Peyer's patch (tissue), 4 donors: ENCODE results near the gene TLCD3A. TPM values are rescaled to one million over a fixed set of nuclear protein-coding genes. Genes with fewer than 3 reads are reported as not detected.
A peak's percentile ranks its signal among the peaks of the same experiment; 100 is the strongest.
"Not testable (repeated sequence)": the region's sequence is repeated elsewhere in the genome, so short reads cannot be mapped to it uniquely, and the experiment has no call there.

Experiments
- DNase-seq, 3 donors: peaks; one replicate each; pipeline ENCODE4 v3.0.0-alpha.2; 2017 to 2019
- H3K27ac ChIP-seq, 4 donors: fragments of 200-600 bp; sonication (generic); one replicate each; pipeline ENCODE4 v1.5.1; 2016 to 2019
- H3K27me3 ChIP-seq, 2 donors: fragments of 200-600 bp; sonication (generic); one replicate each; pipeline ENCODE4 v1.5.1; 2019
- H3K36me3 ChIP-seq, 3 donors: fragments of 200-600 bp; sonication (generic); one replicate each; pipeline ENCODE4 v1.5.1; 2016 to 2019
- H3K4me1 ChIP-seq, 4 donors: fragments of 200-600 bp; sonication (generic); one replicate each; pipeline ENCODE4 v1.5.1; 2016 to 2019
- H3K4me3 ChIP-seq, 4 donors: fragments of 200-600 bp; sonication (generic); 1 replicate in 3 of 4; 2 replicates in 1 of 4; pipeline ENCODE4 v1.5.1; 2016 to 2019; ENCODE audit warnings: mild to moderate bottlenecking in 1 of 4
- H3K9me3 ChIP-seq, 4 donors: fragments of 200-600 bp; sonication (generic); one replicate each; pipeline ENCODE4 v1.5.1; 2016 to 2019; ENCODE audit warnings: mild to moderate bottlenecking in 1 of 4
- POLR2A ChIP-seq, 2 donors: fragments of 450-650 bp; IDR thresholded peaks; one replicate each; pipeline ENCODE4 v1.5.1; 2017; ENCODE audit warnings: antibody characterized with exemption in 2 of 2, mild to moderate bottlenecking in 2 of 2, moderate library complexity in 2 of 2
- total RNA-seq, 4 donors: library from RNA; depleted of rRNA; stranded (reverse); fragments of >200 nt; gene quantifications; one replicate each; pipeline ENCODE4 v1.1.0, GENCODE V29; 2016
- TF ChIP-seq, protein P1 (sequence below), 6 experiments: fragments of 450-650 bp in 4 of 6; fragments of 200-600 bp in 2 of 6; sonication (generic) in 1 of 6; IDR thresholded peaks; one replicate each; pipeline ENCODE4 v1.5.1; 2017 to 2019; ENCODE audit warnings: antibody characterized with exemption in 6 of 6, mild to moderate bottlenecking in 3 of 6, moderate library complexity in 1 of 6

Gene TLCD3A
- total RNA-seq, 4 donors from 2014 or later = 7.4 to 32.0 (median 9.4) TPM

DNA sequence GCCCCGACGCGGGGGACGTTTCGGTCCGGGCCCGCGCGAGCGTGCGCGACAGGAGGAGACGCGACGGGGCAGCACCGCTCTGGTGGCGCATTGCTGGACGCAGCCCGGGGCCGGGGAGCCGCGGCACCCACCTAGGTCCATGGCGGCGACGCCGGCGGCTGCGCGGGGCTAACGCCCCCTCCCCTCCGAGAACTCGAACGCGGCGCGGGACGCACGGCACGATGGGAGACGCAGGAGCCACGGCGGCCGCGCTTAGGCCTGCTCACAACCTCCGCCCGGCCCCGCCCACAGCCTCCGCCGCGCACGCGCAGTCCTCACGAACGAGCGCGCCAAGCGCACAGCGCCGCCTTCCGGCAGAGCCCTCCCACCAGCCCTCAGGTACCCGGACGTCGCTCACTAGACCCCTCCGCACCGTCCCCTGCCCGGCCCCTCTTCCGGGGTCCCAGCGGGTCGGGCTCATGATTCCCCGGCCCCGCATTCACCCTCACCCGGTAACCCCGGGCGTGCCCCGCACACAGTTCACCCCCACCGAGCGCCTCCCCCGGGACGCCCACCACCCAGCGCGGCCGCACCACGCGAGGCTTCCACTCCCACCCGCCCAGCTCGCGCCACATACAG lies 19.7 kb downstream of the TLCD3A start, which contains the start of gene GEMIN4:
TSS of gene GEMIN4 (minus strand) at position 263 of the 618 bp plus-strand sequence. CDS start at position 141, 122 bp downstream.
- Histone ChIP-seq H3K36me3 (peaks cover 0 to 15% (median 0%) of the 10 kb centered on the region in 3 donors), H3K9me3 (no peaks in the 10 kb centered on the region), H3K4me1 (peaks cover 0 to 12% (median 10%) of the 10 kb centered on the region in 4 donors), H3K27me3 (no peaks in the 10 kb centered on the region), H3K4me3 (peak within 1 kb of the TSS; percentile 85 to 96 (median 89)), H3K27ac (peak within 1 kb of the TSS; percentile 66 to 87 (median 82))
- TF ChIP-seq POLR2A (IDR thresholded peaks at IDR 0.05) = peak; percentile 45 to 53
- TF ChIP-seq, protein P1, sequence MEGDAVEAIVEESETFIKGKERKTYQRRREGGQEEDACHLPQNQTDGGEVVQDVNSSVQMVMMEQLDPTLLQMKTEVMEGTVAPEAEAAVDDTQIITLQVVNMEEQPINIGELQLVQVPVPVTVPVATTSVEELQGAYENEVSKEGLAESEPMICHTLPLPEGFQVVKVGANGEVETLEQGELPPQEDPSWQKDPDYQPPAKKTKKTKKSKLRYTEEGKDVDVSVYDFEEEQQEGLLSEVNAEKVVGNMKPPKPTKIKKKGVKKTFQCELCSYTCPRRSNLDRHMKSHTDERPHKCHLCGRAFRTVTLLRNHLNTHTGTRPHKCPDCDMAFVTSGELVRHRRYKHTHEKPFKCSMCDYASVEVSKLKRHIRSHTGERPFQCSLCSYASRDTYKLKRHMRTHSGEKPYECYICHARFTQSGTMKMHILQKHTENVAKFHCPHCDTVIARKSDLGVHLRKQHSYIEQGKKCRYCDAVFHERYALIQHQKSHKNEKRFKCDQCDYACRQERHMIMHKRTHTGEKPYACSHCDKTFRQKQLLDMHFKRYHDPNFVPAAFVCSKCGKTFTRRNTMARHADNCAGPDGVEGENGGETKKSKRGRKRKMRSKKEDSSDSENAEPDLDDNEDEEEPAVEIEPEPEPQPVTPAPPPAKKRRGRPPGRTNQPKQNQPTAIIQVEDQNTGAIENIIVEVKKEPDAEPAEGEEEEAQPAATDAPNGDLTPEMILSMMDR (IDR thresholded peaks at IDR 0.05) = peak; percentile 92 to 98 (median 98)
- peak; percentile 92 to 98 (median 96) for DNase-seq

DNA sequence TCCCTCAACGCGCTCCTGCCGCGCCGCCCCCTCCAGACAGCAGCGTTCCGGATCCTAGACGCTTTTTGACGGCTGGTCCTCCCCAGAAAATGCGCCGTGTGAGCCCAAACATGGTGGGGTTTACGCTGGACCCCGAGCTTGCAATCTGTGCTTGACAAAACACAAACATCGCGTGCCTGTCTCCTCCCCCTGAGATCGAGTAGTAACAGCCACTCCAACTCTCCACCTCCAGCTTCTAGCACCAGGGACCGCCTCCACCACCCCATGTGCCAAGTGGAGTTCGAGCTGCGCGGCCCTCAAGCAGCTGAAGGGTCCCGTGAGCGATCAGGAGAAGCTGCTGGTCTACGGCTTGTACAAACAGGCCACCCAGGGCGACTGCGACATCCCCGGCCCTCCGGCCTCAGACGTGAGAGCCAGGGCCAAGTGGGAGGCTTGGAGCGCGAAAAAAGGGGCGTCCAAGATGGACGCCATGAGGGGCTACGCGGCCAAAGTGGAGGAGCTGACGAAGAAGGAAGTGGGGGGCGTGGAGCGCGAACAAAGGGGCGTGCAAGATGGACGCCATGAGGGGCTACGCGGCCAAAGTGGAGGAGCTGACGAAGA lies 20.3 kb downstream of the TLCD3A start:
- H3K36me3 ChIP-seq = peaks cover 0 to 10% (median 0%) of the 10 kb centered on the region in 3 donors
- peak overlapping the region; percentile 85 to 96 (median 89) for H3K4me3 ChIP-seq
- DNase-seq = peak; percentile 36 to 71 (median 61)
- peak overlapping the region; percentile 66 to 87 (median 82) for H3K27ac ChIP-seq
- H3K9me3 ChIP-seq = no peaks in the 10 kb centered on the region
- H3K4me1 ChIP-seq = peaks cover 0 to 12% (median 10%) of the 10 kb centered on the region in 4 donors
- no peak for TF ChIP-seq POLR2A (IDR thresholded peaks at IDR 0.05)
- TF ChIP-seq, protein P1 (IDR thresholded peaks at IDR 0.05) = no peak
- no peaks in the 10 kb centered on the region for H3K27me3 ChIP-seq

- Histone ChIP-seq H3K9me3 (no peaks in the 10 kb centered on the region), H3K27me3 (no peaks in the 10 kb centered on the region), H3K27ac (no peak overlapping the region), H3K4me1 (peaks cover 0 to 12% (median 10%) of the 10 kb centered on the region in 4 donors), H3K4me3 (no peak overlapping the region), H3K36me3 (peaks cover 0 to 16% (median 0%) of the 10 kb centered on the region in 3 donors)
- no peak for TF ChIP-seq POLR2A (IDR thresholded peaks at IDR 0.05)
- TF ChIP-seq, protein P1 (IDR thresholded peaks at IDR 0.05) = no peak
- no peak for DNase-seq
Observed at GRCh38 chr17:753418-753817, 21.0 kb downstream of the TLCD3A start.

DNA sequence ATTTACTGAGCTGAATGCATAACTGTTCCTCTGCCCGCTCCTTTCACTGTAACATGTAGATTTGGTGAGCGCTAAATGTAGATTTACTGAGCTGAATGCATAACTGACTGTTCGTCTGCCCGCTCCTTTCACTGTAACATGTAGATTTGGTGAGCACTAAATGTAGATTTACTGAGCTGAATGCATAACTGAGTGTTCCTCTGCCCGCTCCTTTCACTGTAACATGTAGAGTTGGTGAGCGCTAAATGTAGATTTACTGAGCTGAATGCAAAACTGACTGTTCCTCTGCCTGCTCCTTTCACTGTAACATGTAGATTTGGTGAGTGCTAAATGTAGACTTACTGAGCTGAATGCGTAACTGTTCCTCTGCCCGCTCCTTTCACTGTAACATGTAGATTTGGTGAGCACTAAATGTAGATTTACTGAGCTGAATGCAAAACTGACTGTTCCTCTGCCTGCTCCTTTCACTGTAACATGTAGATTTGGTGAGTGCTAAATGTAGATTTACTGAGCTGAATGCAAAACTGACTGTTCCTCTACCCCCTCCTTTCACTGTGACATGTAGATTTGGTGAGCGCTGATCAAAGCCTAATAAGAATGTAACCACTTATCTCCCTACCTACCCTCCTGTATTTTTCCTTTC lies 23.0 kb downstream of the TLCD3A start:
- H3K27ac ChIP-seq, H3K27me3 ChIP-seq, H3K4me3 ChIP-seq, H3K9me3 ChIP-seq, DNase-seq: not testable (repeated sequence)
- peaks cover 0 to 10% (median 9%) of the 10 kb centered on the region in 4 donors for H3K4me1 ChIP-seq
- peaks cover 0 to 31% (median 0%) of the 10 kb centered on the region in 3 donors for H3K36me3 ChIP-seq

- H3K27me3 ChIP-seq, H3K27ac ChIP-seq, H3K4me3 ChIP-seq, H3K9me3 ChIP-seq, DNase-seq, H3K4me1 ChIP-seq: not testable (repeated sequence)
- peaks cover 0 to 38% (median 0%) of the 10 kb centered on the region in 3 donors for H3K36me3 ChIP-seq
Observed at GRCh38 chr17:756010-756567, 23.7 kb downstream of the TLCD3A start.

DNA sequence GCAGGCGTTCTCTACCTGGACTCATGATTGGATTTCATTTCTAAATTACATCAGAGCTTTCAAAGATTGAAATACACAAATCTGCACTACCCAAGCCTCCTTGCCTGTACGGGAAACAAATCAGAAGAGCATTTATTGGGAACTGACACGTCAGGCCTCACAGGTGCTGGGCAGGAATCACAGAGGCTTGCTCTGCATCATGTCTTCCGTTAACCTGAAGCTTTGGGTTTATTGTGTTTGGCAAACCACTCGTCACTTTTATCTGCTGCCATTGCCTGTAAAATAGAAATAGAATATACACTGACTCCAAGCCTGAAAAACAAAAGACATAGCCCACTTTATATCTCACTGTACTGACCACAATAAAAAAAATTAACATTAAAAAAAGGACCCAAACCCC lies 27.6 kb downstream of the TLCD3A start:
- TF ChIP-seq POLR2A (IDR thresholded peaks at IDR 0.05) = no peak
- TF ChIP-seq, protein P1 (IDR thresholded peaks at IDR 0.05) = no peak
- no peak for DNase-seq
- Histone ChIP-seq H3K36me3 (peaks cover 0 to 75% (median 0%) of the 10 kb centered on the region in 3 donors), H3K9me3 (no peaks in the 10 kb centered on the region), H3K4me3 (no peak overlapping the region), H3K4me1 (no peaks in the 10 kb centered on the region), H3K27me3 (no peaks in the 10 kb centered on the region), H3K27ac (no peak overlapping the region)
